Ovary (tissue), 9 donors: Measurements from ENCODE around the gene TPST1. TPM values are rescaled to one million over a fixed set of nuclear protein-coding genes. Genes with fewer than 3 reads are reported as not detected.

ENCODE experiments used
- DNase-seq, 5 donors: peaks; one replicate each; pipeline ENCODE4 v3.0.0-alpha.2; 2019 to 2020
- H3K27ac ChIP-seq, 2 donors: fragments of 200-600 bp; one replicate each; pipeline versions ENCODE4 v1.5.1 to v1.8.0; 2019 to 2022
- H3K27me3 ChIP-seq: fragments of 200-600 bp; one replicate; pipeline ENCODE4 v1.8.0; 2022
- H3K36me3 ChIP-seq: fragments of 200-600 bp; sonication (generic); one replicate; pipeline ENCODE4 v1.5.1; 2019
- H3K4me1 ChIP-seq: one replicate; pipeline ENCODE4 v1.8.1; 2013; ENCODE audit warnings: mild to moderate bottlenecking, moderate library complexity; ENCODE audit not compliant: insufficient read depth
- H3K4me3 ChIP-seq: fragments of 200-600 bp; sonication (generic); one replicate; pipeline ENCODE4 v1.5.1; 2017
- H3K9me3 ChIP-seq, 2 donors: fragments of 200-600 bp in 1 of 2; sonication (generic) in 1 of 2; one replicate each; pipeline versions ENCODE4 v1.5.1 to v1.8.1; 2013 to 2019; ENCODE audit warnings: mild to moderate bottlenecking in 1 of 2, moderate library complexity in 1 of 2
- EP300 ChIP-seq: sonication (generic); formaldehyde crosslinking; IDR thresholded peaks from one replicate; pipeline ENCODE4 v1.6.1; 2017; ENCODE audit warnings: antibody characterized with exemption
- POLR2A ChIP-seq: fragments of 450-650 bp; IDR thresholded peaks from one replicate; pipeline ENCODE4 v1.6.1; 2017; ENCODE audit warnings: antibody characterized with exemption, mild to moderate bottlenecking, moderate library complexity
- WGBS, 3 donors: extraction: QIAGEN DNeasy Blood & Tissue Kit in 1 of 3; methylation state at CpG; one replicate each; pipeline versions ENCODE4 v1.1.5 to v1.1.7; 2013 to 2017; 5-methylcytosine and 5-hydroxymethylcytosine counted together
- intact Hi-C, 4 donors: fragments of 100-400 bp; cut with DNase I; formaldehyde crosslinking; loops; one replicate each; pipeline versions ENCODE4 v1.11.0 to v1.15.1; 2022 to 2023
- polyA plus RNA-seq, 2 donors: library from polyadenylated mRNA; stranded (reverse); fragments of 200-250 nt in 1 of 2; fragments of 350-450 nt in 1 of 2; fragmentation: Illumina TruSeq in 1 of 2; extraction: RNeasy Lipid Tissue Mini Kit (QIAGEN cat#74804) in 1 of 2; gene quantifications; one replicate each; pipeline ENCODE4 v1.2.3, GENCODE V29; 2013 to 2014
- total RNA-seq, 7 donors: library from RNA; depleted of rRNA in 2 of 7; stranded (reverse); fragments of >200 nt in 2 of 7; fragmentation: NEBNext Ultra II Directional in 3 of 7; extraction: Animal tissue kit (Norgen Biotek cat#: 25700) in 3 of 7; gene quantifications; one replicate each; pipeline versions ENCODE4 v1.1.0 to v1.2.4, GENCODE V29; 2016 to 2023
- TF ChIP-seq, protein P1 (sequence below), 3 donors: fragments of 450-650 bp in 2 of 3; fragments of 200-600 bp in 1 of 3; IDR thresholded peaks; one replicate each; pipeline versions ENCODE4 v1.5.1 to v1.8.0; 2016 to 2022; ENCODE audit warnings: antibody characterized with exemption in 3 of 3, mild to moderate bottlenecking in 1 of 3
- donor health status: DM: no; HTN: no; CAD: no; lungs with moderate emphysema.
- donor health status: DM: no; HTN: no; CAD: no.
- donor health status: Bipolar disorder and iron deficiency.
- donor health status: DM: yes; HTN: yes; CAD: no.
- donor health status: DM: no; HTN: no; CAD: no.
- donor health status: DM: yes; HTN: yes; CAD: no.

The TPST1 gene
- total and polyA plus RNA-seq, 9 donors: 18.9 to 42.6 (median 30.3) TPM

DNA sequence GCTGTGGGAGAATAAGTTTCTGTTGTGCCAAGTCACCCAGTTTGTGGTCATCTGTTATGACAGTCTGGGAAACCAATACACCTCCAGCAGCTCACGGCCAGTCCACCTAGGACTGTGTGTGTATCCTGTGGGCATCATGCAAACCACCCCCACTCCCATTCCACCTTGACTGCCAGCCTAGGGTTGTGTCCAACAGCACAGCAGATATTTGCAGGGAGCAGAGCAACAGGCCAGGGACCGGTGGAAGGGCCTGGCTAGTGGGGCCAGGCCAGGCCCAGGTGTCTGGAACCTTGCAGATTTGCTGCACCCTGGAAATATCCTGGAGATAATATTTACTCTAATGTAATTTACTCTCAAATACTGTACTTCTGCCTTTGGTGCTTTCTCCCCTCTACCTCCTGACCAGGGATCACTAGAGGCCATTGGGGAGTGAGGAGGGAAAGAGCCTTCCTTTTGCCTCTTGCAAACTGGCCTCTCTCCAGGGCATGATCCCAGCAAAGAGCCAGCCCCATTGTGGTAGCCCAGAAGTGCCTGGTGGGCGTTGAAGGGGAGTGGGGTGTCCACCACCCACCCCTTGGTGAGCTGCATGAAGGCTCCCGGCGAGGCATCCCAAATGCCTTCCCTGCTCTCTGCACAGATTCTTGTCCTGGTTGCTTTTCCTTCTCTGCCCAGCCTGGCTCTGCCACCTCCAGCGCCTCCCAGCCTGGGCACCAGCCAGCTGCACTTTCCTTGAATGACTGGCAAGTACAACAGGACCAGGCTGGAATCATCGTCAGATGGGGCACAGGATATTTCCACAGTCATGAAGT is 15.2 kb upstream of the TPST1 start:
- H3K9me3 ChIP-seq: no peaks in the 10 kb centered on the region
- H3K4me3 ChIP-seq: no peak overlapping the region
- intact Hi-C loops: no loop called here
- H3K27ac ChIP-seq: no peak overlapping the region
- no peak for DNase-seq
- TF ChIP-seq POLR2A (no peak), EP300 (no peak)
- TF ChIP-seq, protein P1, sequence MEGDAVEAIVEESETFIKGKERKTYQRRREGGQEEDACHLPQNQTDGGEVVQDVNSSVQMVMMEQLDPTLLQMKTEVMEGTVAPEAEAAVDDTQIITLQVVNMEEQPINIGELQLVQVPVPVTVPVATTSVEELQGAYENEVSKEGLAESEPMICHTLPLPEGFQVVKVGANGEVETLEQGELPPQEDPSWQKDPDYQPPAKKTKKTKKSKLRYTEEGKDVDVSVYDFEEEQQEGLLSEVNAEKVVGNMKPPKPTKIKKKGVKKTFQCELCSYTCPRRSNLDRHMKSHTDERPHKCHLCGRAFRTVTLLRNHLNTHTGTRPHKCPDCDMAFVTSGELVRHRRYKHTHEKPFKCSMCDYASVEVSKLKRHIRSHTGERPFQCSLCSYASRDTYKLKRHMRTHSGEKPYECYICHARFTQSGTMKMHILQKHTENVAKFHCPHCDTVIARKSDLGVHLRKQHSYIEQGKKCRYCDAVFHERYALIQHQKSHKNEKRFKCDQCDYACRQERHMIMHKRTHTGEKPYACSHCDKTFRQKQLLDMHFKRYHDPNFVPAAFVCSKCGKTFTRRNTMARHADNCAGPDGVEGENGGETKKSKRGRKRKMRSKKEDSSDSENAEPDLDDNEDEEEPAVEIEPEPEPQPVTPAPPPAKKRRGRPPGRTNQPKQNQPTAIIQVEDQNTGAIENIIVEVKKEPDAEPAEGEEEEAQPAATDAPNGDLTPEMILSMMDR (IDR thresholded peaks at IDR 0.05): no peak
- WGBS, 3 donors: 90 to 95% (median 92%) methylated on average over 7 of the region's 7 CpGs
- no peaks in the 10 kb centered on the region for H3K4me1 ChIP-seq
- H3K36me3 ChIP-seq: no peaks in the 10 kb centered on the region
- H3K27me3 ChIP-seq: no peaks in the 10 kb centered on the region

DNA sequence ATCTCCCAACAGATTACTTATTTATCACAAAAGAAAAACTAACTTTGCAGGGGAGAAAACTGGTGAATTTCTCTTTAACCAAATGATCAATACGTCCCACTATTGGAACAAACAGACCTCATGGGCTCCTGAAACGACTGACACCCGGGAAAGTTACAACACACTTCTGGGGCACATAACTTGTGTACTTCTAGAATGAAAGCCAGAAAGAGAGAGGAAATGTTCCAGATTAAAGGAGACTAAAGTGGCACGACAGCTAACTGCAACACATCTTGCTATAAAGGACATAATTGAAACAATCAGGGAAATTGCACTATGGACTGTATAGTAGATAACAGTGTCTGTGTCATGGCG is 14.7 kb upstream of the TPST1 start:
- Histone ChIP-seq H3K9me3 (no peaks in the 10 kb centered on the region), H3K4me3 (no peak overlapping the region), H3K27me3 (no peaks in the 10 kb centered on the region), H3K4me1 (no peaks in the 10 kb centered on the region), H3K36me3 (no peaks in the 10 kb centered on the region), H3K27ac (no peak overlapping the region)
- DNase-seq: no peak
- intact Hi-C loops: no loop called here
- 81 to 84% (median 81%) methylated on average over 5 of the region's 5 CpGs for WGBS, 3 donors
- TF ChIP-seq EP300 (no peak), POLR2A (no peak)
- TF ChIP-seq, protein P1 (IDR thresholded peaks at IDR 0.05): no peak

DNA sequence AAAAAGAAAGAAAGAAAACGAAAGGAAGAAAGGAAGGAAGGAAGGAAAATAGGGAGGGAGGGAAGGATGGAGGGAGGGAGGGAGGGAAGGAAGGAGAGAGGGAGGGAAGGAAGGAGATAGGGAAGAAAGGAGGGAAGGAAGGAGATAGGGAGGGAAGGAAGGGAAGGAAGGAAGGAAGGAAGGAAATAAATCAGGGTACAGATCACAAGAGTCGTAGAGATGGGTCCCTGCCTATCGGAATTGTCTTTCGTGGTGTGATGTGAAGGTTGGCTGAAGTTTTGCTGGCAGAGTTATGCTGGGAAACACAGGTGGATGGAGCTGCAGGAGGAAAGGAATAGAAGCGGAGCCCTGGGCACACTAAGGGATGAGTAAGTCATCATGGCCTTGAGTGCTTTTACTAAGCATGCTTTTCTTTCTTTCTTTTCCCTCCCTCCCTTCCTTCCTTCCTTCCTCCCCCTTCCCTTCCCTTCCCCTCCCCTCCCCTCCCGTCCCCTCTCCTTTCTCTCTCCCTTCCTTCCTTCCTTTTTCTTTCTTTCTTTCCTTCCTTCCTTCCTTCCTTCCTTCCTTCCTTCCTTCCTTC is 11.9 kb upstream of the TPST1 start:
- TF ChIP-seq POLR2A (no peak), EP300 (no peak)
- TF ChIP-seq, protein P1 (IDR thresholded peaks at IDR 0.05): no peak
- 51 to 55% (median 53%) methylated on average over 6 of the region's 6 CpGs for WGBS, 3 donors
- Histone ChIP-seq H3K9me3 (no peaks in the 10 kb centered on the region), H3K27ac (no peak overlapping the region), H3K36me3 (no peaks in the 10 kb centered on the region), H3K4me1 (no peaks in the 10 kb centered on the region), H3K27me3 (no peaks in the 10 kb centered on the region), H3K4me3 (no peak overlapping the region)
- no peak for DNase-seq
- intact Hi-C loops: no loop called here

DNA sequence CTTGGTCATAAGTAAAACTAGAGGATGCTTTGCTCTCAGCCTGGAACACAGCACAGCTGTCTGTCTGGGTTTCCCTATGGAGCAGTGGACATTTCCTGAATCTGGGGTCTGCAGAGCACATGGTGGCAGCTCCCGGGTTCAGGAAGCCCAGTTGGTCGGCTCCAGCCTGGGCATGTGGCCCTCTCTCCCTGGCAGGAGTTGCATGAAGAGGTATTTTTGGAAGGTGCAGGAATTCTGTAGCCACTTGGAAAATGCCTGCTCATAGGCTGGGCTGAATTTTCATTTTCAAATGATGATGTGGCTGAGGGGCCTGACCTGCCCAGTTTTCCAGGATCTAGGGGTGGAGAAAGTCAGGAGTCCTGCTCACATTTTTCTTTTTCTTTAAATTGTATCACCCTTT is 6.7 kb upstream of the TPST1 start:
- 20 to 43% (median 42%) methylated on average over 2 of the region's 2 CpGs for WGBS, 3 donors
- no peak for DNase-seq
- intact Hi-C loops: no loop called here
- H3K27me3 ChIP-seq: no peaks in the 10 kb centered on the region
- H3K9me3 ChIP-seq: no peaks in the 10 kb centered on the region
- TF ChIP-seq, protein P1 (IDR thresholded peaks at IDR 0.05): no peak
- TF ChIP-seq EP300 (no peak), POLR2A (no peak)
- H3K4me1 ChIP-seq: no peaks in the 10 kb centered on the region
- no peak overlapping the region for H3K27ac ChIP-seq
- H3K36me3 ChIP-seq: no peaks in the 10 kb centered on the region
- no peak overlapping the region for H3K4me3 ChIP-seq
